ENCODE data around the gene ZNRF3.

GRCh38 chr22:28951969-28952521 is 68.7 kb downstream of the ZNRF3 start:
- TF ChIP-seq CTCF (IDR thresholded peaks at IDR 0.05): no peak
- no peak for TF ChIP-seq POLR2A (IDR thresholded peaks at IDR 0.05)
